ENCODE data around the gene WNT8B.

DNA sequence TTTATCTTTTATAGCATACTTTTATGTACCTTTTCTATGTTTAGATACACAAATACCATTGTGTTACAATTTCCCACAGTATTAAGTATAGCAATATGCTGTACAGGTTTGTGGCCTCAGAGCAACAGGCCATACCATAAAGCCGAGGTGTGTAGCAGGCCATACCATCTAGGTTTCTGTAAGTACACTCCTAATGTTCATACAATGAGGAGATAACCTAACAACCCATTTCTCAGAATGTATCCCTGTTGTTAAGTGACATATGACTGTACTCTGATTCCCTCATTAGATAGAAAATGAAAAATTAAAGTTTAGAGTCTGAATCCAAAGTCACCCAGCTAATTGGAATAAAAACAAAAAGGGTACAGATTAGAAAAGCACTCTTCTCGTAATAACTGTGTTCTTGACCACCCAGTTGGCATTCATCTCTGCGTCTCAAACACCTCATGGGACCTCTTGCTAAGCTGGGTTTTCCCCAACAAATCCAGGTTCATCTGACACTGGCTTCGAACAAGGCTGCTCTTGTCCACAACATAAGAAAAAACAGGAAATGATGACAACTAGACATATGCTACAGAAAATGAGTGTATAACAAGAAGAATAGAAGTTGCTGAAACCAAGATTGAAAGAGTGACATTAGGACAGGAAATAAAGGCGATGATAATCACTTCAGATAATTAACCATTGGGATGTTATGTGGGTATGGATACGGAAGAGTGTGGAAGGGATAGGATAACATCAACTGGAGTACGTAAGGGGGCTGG is 65.5 kb downstream of the WNT8B start:
- TF ChIP-seq GABPA (IDR thresholded peaks at IDR 0.05; ENCODE audit: low read depth, low read length) (no peak), GABPA (CRISPR knock-in tag; IDR thresholded peaks at IDR 0.05; ENCODE audit: low read depth) (no peak), ZBTB1 (CRISPR knock-in tag; IDR thresholded peaks at IDR 0.05; ENCODE audit: borderline replicate concordance) (no peak), STAG1 (CRISPR knock-in tag; IDR thresholded peaks at IDR 0.05) (no peak), POLR2A (IDR thresholded peaks at IDR 0.05; ENCODE audit: insufficient read depth in 1 of 2, low read depth in 2 of 2, low read length in 2 of 2) (no peak), SMC3 (IDR thresholded peaks at IDR 0.05; ENCODE audit: low read length) (no peak), KLF9 (CRISPR knock-in tag; IDR thresholded peaks at IDR 0.05; ENCODE audit: low read depth) (no peak), ESRRA (CRISPR knock-in tag; IDR thresholded peaks at IDR 0.05; ENCODE audit: low read depth) (no peak)
- TF ChIP-seq, protein P1, sequence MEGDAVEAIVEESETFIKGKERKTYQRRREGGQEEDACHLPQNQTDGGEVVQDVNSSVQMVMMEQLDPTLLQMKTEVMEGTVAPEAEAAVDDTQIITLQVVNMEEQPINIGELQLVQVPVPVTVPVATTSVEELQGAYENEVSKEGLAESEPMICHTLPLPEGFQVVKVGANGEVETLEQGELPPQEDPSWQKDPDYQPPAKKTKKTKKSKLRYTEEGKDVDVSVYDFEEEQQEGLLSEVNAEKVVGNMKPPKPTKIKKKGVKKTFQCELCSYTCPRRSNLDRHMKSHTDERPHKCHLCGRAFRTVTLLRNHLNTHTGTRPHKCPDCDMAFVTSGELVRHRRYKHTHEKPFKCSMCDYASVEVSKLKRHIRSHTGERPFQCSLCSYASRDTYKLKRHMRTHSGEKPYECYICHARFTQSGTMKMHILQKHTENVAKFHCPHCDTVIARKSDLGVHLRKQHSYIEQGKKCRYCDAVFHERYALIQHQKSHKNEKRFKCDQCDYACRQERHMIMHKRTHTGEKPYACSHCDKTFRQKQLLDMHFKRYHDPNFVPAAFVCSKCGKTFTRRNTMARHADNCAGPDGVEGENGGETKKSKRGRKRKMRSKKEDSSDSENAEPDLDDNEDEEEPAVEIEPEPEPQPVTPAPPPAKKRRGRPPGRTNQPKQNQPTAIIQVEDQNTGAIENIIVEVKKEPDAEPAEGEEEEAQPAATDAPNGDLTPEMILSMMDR (CRISPR knock-in tag; IDR thresholded peaks at IDR 0.05) = no peak
- TF ChIP-seq, protein P2, sequence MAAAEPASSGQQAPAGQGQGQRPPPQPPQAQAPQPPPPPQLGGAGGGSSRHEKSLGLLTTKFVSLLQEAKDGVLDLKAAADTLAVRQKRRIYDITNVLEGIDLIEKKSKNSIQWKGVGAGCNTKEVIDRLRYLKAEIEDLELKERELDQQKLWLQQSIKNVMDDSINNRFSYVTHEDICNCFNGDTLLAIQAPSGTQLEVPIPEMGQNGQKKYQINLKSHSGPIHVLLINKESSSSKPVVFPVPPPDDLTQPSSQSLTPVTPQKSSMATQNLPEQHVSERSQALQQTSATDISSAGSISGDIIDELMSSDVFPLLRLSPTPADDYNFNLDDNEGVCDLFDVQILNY (CRISPR knock-in tag; conservative IDR thresholded peaks at IDR 0.05) = no peak

All from HepG2 (cell line).